Measurements from ENCODE around the gene TAF3. TPM values are rescaled to one million over a fixed set of nuclear protein-coding genes. Genes with fewer than 3 reads are reported as not detected.
A peak's percentile ranks its signal among the peaks of the same experiment; 100 is the strongest.
"Not testable (repeated sequence)": the region's sequence is repeated elsewhere in the genome, so short reads cannot be mapped to it uniquely, and the experiment has no call there.

TAF3 gene
- total RNA-seq, 1 donor from 2014 or later: 12.7 TPM

- no peak for DNase-seq
- Histone ChIP-seq H3K4me1 (no peaks in the 10 kb centered on the region), H3K27me3 (ENCODE audit: low read depth) (peaks cover 64% of the 10 kb centered on the region), H3K4me3 (no peak overlapping the region), H3K27ac (replicated peaks) (no peak overlapping the region), H3K9me3 (replicated peaks) (no peaks in the 10 kb centered on the region), H3K36me3 (no peaks in the 10 kb centered on the region)
- intact Hi-C loops (cut with micrococcal nuclease): no loop called here
- no peak for TF ChIP-seq CTCF (IDR thresholded peaks at IDR 0.05; ENCODE audit: borderline replicate concordance)
These were observed 205.5 kb downstream of the TAF3 start for GRCh38 chr10:8023851-8024250.

- H3K27me3 ChIP-seq (ENCODE audit: low read depth): peaks cover 89% of the 10 kb centered on the region
These were observed 208.3 kb downstream of the TAF3 start for GRCh38 chr10:8026349-8027259.

GRCh38 chr10:8031211-8031610, 212.9 kb downstream of the TAF3 start:
- intact Hi-C loops (cut with micrococcal nuclease); H3K4me3 ChIP-seq: not testable (repeated sequence)

More at GRCh38 chr10:8026349-8027259, 208.3 kb downstream of the TAF3 start:
- Histone ChIP-seq H3K4me1 (no peaks in the 10 kb centered on the region), H3K4me3 (no peak overlapping the region), H3K9me3 (replicated peaks) (no peaks in the 10 kb centered on the region), H3K36me3 (no peaks in the 10 kb centered on the region), H3K27ac (replicated peaks) (no peak overlapping the region)
- no peak for TF ChIP-seq CTCF (IDR thresholded peaks at IDR 0.05; ENCODE audit: borderline replicate concordance)
- DNase-seq: no peak
- intact Hi-C loops (cut with micrococcal nuclease): no loop called here

GRCh38 chr10:8032558-8032957, 214.3 kb downstream of the TAF3 start:
- no peak for DNase-seq
- no peak for TF ChIP-seq CTCF (IDR thresholded peaks at IDR 0.05; ENCODE audit: borderline replicate concordance)
- H3K27ac ChIP-seq (replicated peaks): no peak overlapping the region
- H3K4me3 ChIP-seq: no peak overlapping the region
- H3K4me1 ChIP-seq: peaks cover 42% of the 10 kb centered on the region
- no peaks in the 10 kb centered on the region for H3K36me3 ChIP-seq
- intact Hi-C loops (cut with micrococcal nuclease): no loop called here
- peaks cover 97% of the 10 kb centered on the region for H3K27me3 ChIP-seq (ENCODE audit: low read depth)
- H3K9me3 ChIP-seq (replicated peaks): no peaks in the 10 kb centered on the region

More at GRCh38 chr10:8031211-8031610, 212.9 kb downstream of the TAF3 start:
- Histone ChIP-seq H3K27me3 (ENCODE audit: low read depth) (peaks cover 94% of the 10 kb centered on the region), H3K4me1 (peaks cover 29% of the 10 kb centered on the region)
- DNase-seq; H3K9me3 ChIP-seq (replicated peaks); H3K36me3 ChIP-seq; H3K27ac ChIP-seq (replicated peaks): not testable (repeated sequence)

GRCh38 chr10:8033812-8034465, 215.6 kb downstream of the TAF3 start:
- Histone ChIP-seq H3K27me3 (ENCODE audit: low read depth) (peaks cover 97% of the 10 kb centered on the region), H3K9me3 (replicated peaks) (no peaks in the 10 kb centered on the region), H3K4me1 (peaks cover 46% of the 10 kb centered on the region), H3K27ac (replicated peaks) (no peak overlapping the region), H3K4me3 (peak overlapping the region; percentile 48), H3K36me3 (no peaks in the 10 kb centered on the region)
- no peak for DNase-seq
- intact Hi-C loops (cut with micrococcal nuclease): no loop called here
- TF ChIP-seq CTCF (IDR thresholded peaks at IDR 0.05; ENCODE audit: borderline replicate concordance): no peak
